Fibroblast of lung (primary cell): Measurements from ENCODE around the gene SERGEF. TPM values are rescaled to one million over a fixed set of nuclear protein-coding genes. Genes with fewer than 3 reads are reported as not detected.
"Not testable (repeated sequence)": the region's sequence is repeated elsewhere in the genome, so short reads cannot be mapped to it uniquely, and the experiment has no call there.

ENCODE experiments used
- DNase-seq, 2 donors: peaks; one replicate each; pipeline versions ENCODE4 v3.0.0 to v3.0.0-alpha.2; 2010; ENCODE audit warnings: low read depth in 2 of 2
- H2AFZ ChIP-seq: 2 replicates; pipeline ENCODE4 v1.5.1; 2012; ENCODE audit warnings: low read length, control low read depth, inconsistent platforms
- H3K27ac ChIP-seq: 2 replicates; pipeline ENCODE4 v1.5.1; 2011; ENCODE audit warnings: low read length, control low read depth; ENCODE audit not compliant: insufficient read depth
- H3K27me3 ChIP-seq: 2 replicates; pipeline ENCODE4 v1.5.1; 2011; ENCODE audit warnings: mild to moderate bottlenecking, low read length; ENCODE audit not compliant: control insufficient read depth, insufficient read depth
- H3K36me3 ChIP-seq: 2 replicates; pipeline ENCODE4 v1.5.1; 2011; ENCODE audit warnings: low read length; ENCODE audit not compliant: control insufficient read depth, insufficient read depth
- H3K4me1 ChIP-seq: 2 replicates; pipeline ENCODE4 v1.5.1; 2011; ENCODE audit warnings: low read length; ENCODE audit not compliant: control insufficient read depth, insufficient read depth; ENCODE audit errors: extremely low read depth
- H3K4me2 ChIP-seq: 2 replicates; pipeline ENCODE4 v1.5.1; 2011; ENCODE audit warnings: low read length, control low read depth; ENCODE audit not compliant: insufficient read depth; ENCODE audit errors: extremely low read depth
- H3K4me3 ChIP-seq, 4 experiments: fragments of 200-600 bp in 1 of 4; sonication (generic) in 1 of 4; replicated peaks in 1 of 4; 2 replicates each; pipeline ENCODE4 v1.5.1; 2011 to 2016; ENCODE audit warnings: low read length in 4 of 4, low read depth in 3 of 4, mild to moderate bottlenecking in 3 of 4, control low read depth in 2 of 4, inconsistent platforms in 1 of 4, mixed read lengths in 1 of 4; ENCODE audit not compliant: insufficient read depth in 1 of 4; ENCODE audit errors: control extremely low read depth in 1 of 4
- H3K79me2 ChIP-seq: 2 replicates; pipeline ENCODE4 v1.5.1; 2012; ENCODE audit warnings: mild to moderate bottlenecking, low read length, inconsistent platforms; ENCODE audit not compliant: control insufficient read depth, insufficient read depth
- H3K9ac ChIP-seq: 2 replicates; pipeline ENCODE4 v1.5.1; 2011; ENCODE audit warnings: mild to moderate bottlenecking, low read length, control low read depth; ENCODE audit not compliant: insufficient read depth
- H3K9me3 ChIP-seq: 2 replicates; pipeline ENCODE4 v1.5.1; 2012; ENCODE audit warnings: low read depth, low read length; ENCODE audit not compliant: control insufficient read depth, insufficient read depth
- H4K20me1 ChIP-seq: 2 replicates; pipeline ENCODE4 v1.5.1; 2011; ENCODE audit warnings: low read length; ENCODE audit not compliant: control insufficient read depth, insufficient read depth; ENCODE audit errors: extremely low read depth
- EZH2 ChIP-seq: IDR thresholded peaks from 2 replicates; pipeline ENCODE4 v1.5.1; 2012; ENCODE audit warnings: low read length, control low read depth, mild to moderate bottlenecking; ENCODE audit errors: missing control alignments
- polyA plus RNA-seq, 2 donors: library from polyadenylated mRNA; depleted of rRNA in 1 of 2; stranded (reverse) in 1 of 2; unstranded in 1 of 2; fragments of >200 nt; gene quantifications; 2 replicates each; pipeline ENCODE4 v1.2.1, GENCODE V29; 2011 to 2012; ENCODE audit warnings: missing spikeins in 1 of 2
- total RNA-seq: library from RNA; depleted of rRNA; stranded (reverse); fragments of >200 nt; gene quantifications from 2 replicates; pipeline ENCODE4 v1.2.1, GENCODE V29; 2014
- TF ChIP-seq, protein P1 (sequence below), 2 donors: IDR thresholded peaks in 1 of 2; conservative IDR thresholded peaks in 1 of 2; 1 replicate in 1 of 2; 2 replicates in 1 of 2; pipeline ENCODE4 v1.5.1; 2011 to 2012; ENCODE audit warnings: low read length in 2 of 2, control low read depth in 1 of 2, inconsistent platforms in 1 of 2, low read depth in 1 of 2, mild to moderate bottlenecking in 1 of 2

The SERGEF gene
- total and polyA plus RNA-seq, 2 donors (not counting 1 experiment from before 2014, with no cell fraction given): 14.5 to 38.5 TPM

DNA sequence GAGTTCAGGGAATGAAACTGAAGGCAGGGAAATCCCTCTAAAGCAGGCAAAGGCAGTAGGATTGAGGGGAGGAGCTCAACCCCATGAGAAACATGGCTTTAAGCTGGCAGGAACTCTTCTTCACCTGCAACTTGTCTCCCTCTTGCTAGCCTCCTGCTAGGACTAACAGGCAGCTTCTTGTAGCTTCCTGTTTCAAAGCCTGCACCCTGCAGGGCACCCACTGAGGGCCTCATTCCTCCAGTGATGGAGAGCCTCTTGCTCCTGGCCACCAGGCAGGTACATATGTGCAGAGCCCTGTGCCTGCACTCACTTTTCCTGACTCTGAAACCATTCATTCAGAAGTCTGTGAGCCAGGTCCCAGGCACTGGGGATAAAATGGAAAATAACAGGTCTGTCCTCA, 137.0 kb downstream of the SERGEF start:
- no peak overlapping the region for H3K4me2 ChIP-seq
- no peaks in the 10 kb centered on the region for H3K27me3 ChIP-seq
- H2AFZ ChIP-seq: no peak overlapping the region
- H3K27ac ChIP-seq: no peak overlapping the region
- H3K4me3 ChIP-seq: no peak overlapping the region
- DNase-seq: no peak
- no peaks in the 10 kb centered on the region for H3K79me2 ChIP-seq
- no peaks in the 10 kb centered on the region for H4K20me1 ChIP-seq
- no peaks in the 10 kb centered on the region for H3K36me3 ChIP-seq
- H3K9me3 ChIP-seq: no peaks in the 10 kb centered on the region
- TF ChIP-seq EZH2: no peak
- TF ChIP-seq, protein P1, sequence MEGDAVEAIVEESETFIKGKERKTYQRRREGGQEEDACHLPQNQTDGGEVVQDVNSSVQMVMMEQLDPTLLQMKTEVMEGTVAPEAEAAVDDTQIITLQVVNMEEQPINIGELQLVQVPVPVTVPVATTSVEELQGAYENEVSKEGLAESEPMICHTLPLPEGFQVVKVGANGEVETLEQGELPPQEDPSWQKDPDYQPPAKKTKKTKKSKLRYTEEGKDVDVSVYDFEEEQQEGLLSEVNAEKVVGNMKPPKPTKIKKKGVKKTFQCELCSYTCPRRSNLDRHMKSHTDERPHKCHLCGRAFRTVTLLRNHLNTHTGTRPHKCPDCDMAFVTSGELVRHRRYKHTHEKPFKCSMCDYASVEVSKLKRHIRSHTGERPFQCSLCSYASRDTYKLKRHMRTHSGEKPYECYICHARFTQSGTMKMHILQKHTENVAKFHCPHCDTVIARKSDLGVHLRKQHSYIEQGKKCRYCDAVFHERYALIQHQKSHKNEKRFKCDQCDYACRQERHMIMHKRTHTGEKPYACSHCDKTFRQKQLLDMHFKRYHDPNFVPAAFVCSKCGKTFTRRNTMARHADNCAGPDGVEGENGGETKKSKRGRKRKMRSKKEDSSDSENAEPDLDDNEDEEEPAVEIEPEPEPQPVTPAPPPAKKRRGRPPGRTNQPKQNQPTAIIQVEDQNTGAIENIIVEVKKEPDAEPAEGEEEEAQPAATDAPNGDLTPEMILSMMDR (conservative IDR thresholded peaks at IDR 0.05 in 1 of 2, IDR thresholded peaks at IDR 0.05 in 1 of 2; ENCODE audit: low read depth in 1 of 2, low read length in 2 of 2): no peak
- no peak overlapping the region for H3K9ac ChIP-seq
- no peaks in the 10 kb centered on the region for H3K4me1 ChIP-seq

GRCh38 chr11:17873586-17873985, 139.3 kb downstream of the SERGEF start:
- Histone ChIP-seq H3K79me2 (no peaks in the 10 kb centered on the region), H2AFZ (no peak overlapping the region), H3K27ac (no peak overlapping the region), H3K9ac (no peak overlapping the region), H3K36me3 (no peaks in the 10 kb centered on the region), H3K4me2 (no peak overlapping the region), H4K20me1 (no peaks in the 10 kb centered on the region), H3K9me3 (no peaks in the 10 kb centered on the region), H3K4me1 (no peaks in the 10 kb centered on the region), H3K27me3 (no peaks in the 10 kb centered on the region), H3K4me3 (no peak overlapping the region)
- TF ChIP-seq EZH2: no peak
- TF ChIP-seq, protein P1 (conservative IDR thresholded peaks at IDR 0.05 in 1 of 2, IDR thresholded peaks at IDR 0.05 in 1 of 2; ENCODE audit: low read depth in 1 of 2, low read length in 2 of 2): no peak
- no peak for DNase-seq

- H3K79me2 ChIP-seq, H3K4me1 ChIP-seq, H3K9me3 ChIP-seq, H3K36me3 ChIP-seq, H3K4me2 ChIP-seq, H4K20me1 ChIP-seq, DNase-seq, H3K4me3 ChIP-seq, H3K27me3 ChIP-seq, H3K9ac ChIP-seq, H2AFZ ChIP-seq, H3K27ac ChIP-seq: not testable (repeated sequence)
Measured at GRCh38 chr11:17868398-17868797, 144.4 kb downstream of the SERGEF start.
